Prostate gland (tissue), 2 donors: ENCODE results near the gene NNT. TPM values are rescaled to one million over a fixed set of nuclear protein-coding genes. Genes with fewer than 3 reads are reported as not detected.

Experiments used
- DNase-seq: peaks from one replicate; pipeline ENCODE4 v3.0.0-alpha.2; 2019; ENCODE audit warnings: low spot score
- H3K27ac ChIP-seq, 2 donors: fragments of 200-600 bp; sonication (generic); 2 replicates each; pipeline ENCODE4 v1.5.1; 2017 to 2019
- H3K27me3 ChIP-seq: fragments of 200-600 bp; sonication (generic); replicated peaks from 2 replicates; pipeline ENCODE4 v1.5.1; 2019; ENCODE audit not compliant: insufficient read depth
- H3K36me3 ChIP-seq, 2 donors: fragments of 200-600 bp; sonication (generic); 1 replicate in 1 of 2; 2 replicates in 1 of 2; pipeline versions ENCODE4 v1.5.1 to v1.8.1; 2017 to 2019
- H3K4me1 ChIP-seq: fragments of 200-600 bp; sonication (generic); replicated peaks from 2 replicates; pipeline ENCODE4 v1.5.1; 2019
- H3K4me3 ChIP-seq, 2 donors: fragments of 200-600 bp; sonication (generic); 2 replicates each; pipeline ENCODE4 v1.5.1; 2017 to 2019
- H3K9me3 ChIP-seq: fragments of 200-600 bp; sonication (generic); 2 replicates; pipeline ENCODE4 v1.5.1; 2017
- CTCF ChIP-seq, 4 experiments: fragments of 200-600 bp in 2 of 4; fragments of 450-650 bp in 2 of 4; sonication (generic) in 2 of 4; IDR thresholded peaks; 1 replicate in 3 of 4; 2 replicates in 1 of 4; pipeline ENCODE4 v1.5.1; 2016 to 2019; ENCODE audit warnings: antibody characterized with exemption in 4 of 4, mild to moderate bottlenecking in 2 of 4, moderate library complexity in 2 of 4
- POLR2A ChIP-seq: fragments of 450-650 bp; IDR thresholded peaks from one replicate; pipeline ENCODE4 v1.6.1; 2016; ENCODE audit warnings: antibody characterized with exemption, mild to moderate bottlenecking
- POLR2AphosphoS5 ChIP-seq: sonication (generic); formaldehyde crosslinking; IDR thresholded peaks from one replicate; pipeline ENCODE4 v1.6.1; 2017; ENCODE audit warnings: antibody characterized with exemption
- WGBS: methylation state at CpG from one replicate; pipeline ENCODE4 v1.1.5; 2018; 5-methylcytosine and 5-hydroxymethylcytosine counted together
- intact Hi-C: fragments of 100-400 bp; cut with DNase I; formaldehyde crosslinking; loops from one replicate; pipeline ENCODE4 v1.14.2; 2022
- total RNA-seq, 2 donors: library from RNA; depleted of rRNA; stranded (reverse); fragments of >200 nt; gene quantifications; one replicate each; pipeline ENCODE4 v1.1.0, GENCODE V29; 2016

Gene NNT
- total RNA-seq, 2 donors from 2014 or later = 30.6 to 31.4 TPM

DNA sequence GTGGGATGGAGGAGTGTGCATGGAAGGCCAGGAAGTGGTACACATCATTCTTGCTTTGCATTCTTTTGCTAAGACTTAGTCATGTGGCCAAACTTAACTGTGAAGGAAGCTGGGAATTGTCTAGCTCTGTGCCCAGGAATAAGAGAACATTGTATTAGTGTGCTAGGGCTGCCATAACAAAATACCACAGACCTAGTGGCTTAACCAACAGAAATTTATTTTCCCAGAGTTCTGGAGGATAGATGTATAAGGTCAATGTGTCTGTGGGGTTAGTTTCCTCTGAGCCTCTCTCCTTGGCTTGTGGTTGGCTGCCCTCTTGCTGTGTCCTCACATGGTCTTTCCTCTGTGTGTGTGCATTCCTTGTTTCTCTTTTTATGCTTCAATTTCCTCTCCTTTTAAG is 32.4 kb downstream of the NNT start:
- TF ChIP-seq POLR2A (no peak), POLR2AphosphoS5 (no peak), CTCF (IDR thresholded peaks at IDR 0.05) (no peak)
- no peak overlapping the region for H3K27ac ChIP-seq
- no peaks in the 10 kb centered on the region for H3K4me1 ChIP-seq
- H3K36me3 ChIP-seq = no peaks in the 10 kb centered on the region
- no peak overlapping the region for H3K4me3 ChIP-seq
- H3K9me3 ChIP-seq = no peaks in the 10 kb centered on the region
- no peaks in the 10 kb centered on the region for H3K27me3 ChIP-seq
- intact Hi-C loops = no loop called here
- no peak for DNase-seq

- WGBS = 55% methylated on average over 2 of the region's 2 CpGs
- intact Hi-C loops = no loop called here
- no peak for TF ChIP-seq CTCF (IDR thresholded peaks at IDR 0.05)
- TF ChIP-seq POLR2AphosphoS5 = no peak
- TF ChIP-seq POLR2A = no peak
Observed at GRCh38 chr5:43636076-43636475, 33.1 kb downstream of the NNT start.

GRCh38 chr5:43637416-43637815 is 34.4 kb downstream of the NNT start:
- no peak for DNase-seq
- Histone ChIP-seq H3K4me1 (no peaks in the 10 kb centered on the region), H3K27me3 (no peaks in the 10 kb centered on the region), H3K27ac (no peak overlapping the region), H3K36me3 (no peaks in the 10 kb centered on the region), H3K4me3 (no peak overlapping the region), H3K9me3 (no peaks in the 10 kb centered on the region)
- no peak for TF ChIP-seq POLR2AphosphoS5
- no peak for TF ChIP-seq CTCF (IDR thresholded peaks at IDR 0.05)
- no peak for TF ChIP-seq POLR2A
- 95% methylated on average over 1 of the region's 1 CpG for WGBS
- intact Hi-C loops = no loop called here

More at GRCh38 chr5:43636076-43636475, 33.1 kb downstream of the NNT start:
- no peak overlapping the region for H3K4me3 ChIP-seq
- DNase-seq = no peak
- no peaks in the 10 kb centered on the region for H3K27me3 ChIP-seq
- no peak overlapping the region for H3K27ac ChIP-seq
- H3K4me1 ChIP-seq = no peaks in the 10 kb centered on the region
- no peaks in the 10 kb centered on the region for H3K9me3 ChIP-seq
- H3K36me3 ChIP-seq = no peaks in the 10 kb centered on the region

GRCh38 chr5:43638107-43638506 is 35.1 kb downstream of the NNT start:
- Histone ChIP-seq H3K27me3 (no peaks in the 10 kb centered on the region), H3K9me3 (no peaks in the 10 kb centered on the region), H3K27ac (no peak overlapping the region), H3K4me1 (no peaks in the 10 kb centered on the region), H3K4me3 (no peak overlapping the region), H3K36me3 (no peaks in the 10 kb centered on the region)
- intact Hi-C loops = no loop called here
- 81% methylated on average over 2 of the region's 2 CpGs for WGBS
- TF ChIP-seq POLR2A (no peak), POLR2AphosphoS5 (no peak), CTCF (IDR thresholded peaks at IDR 0.05) (no peak)
- no peak for DNase-seq

GRCh38 chr5:43638546-43638945 is 35.6 kb downstream of the NNT start:
- Histone ChIP-seq H3K9me3 (no peaks in the 10 kb centered on the region), H3K36me3 (no peaks in the 10 kb centered on the region), H3K27ac (no peak overlapping the region), H3K27me3 (no peaks in the 10 kb centered on the region), H3K4me1 (no peaks in the 10 kb centered on the region), H3K4me3 (no peak overlapping the region)
- TF ChIP-seq POLR2A (no peak), POLR2AphosphoS5 (no peak), CTCF (IDR thresholded peaks at IDR 0.05) (no peak)
- DNase-seq = no peak
- intact Hi-C loops = no loop called here
